ENCODE data around the gene LARP7.

Gene LARP7

DNA sequence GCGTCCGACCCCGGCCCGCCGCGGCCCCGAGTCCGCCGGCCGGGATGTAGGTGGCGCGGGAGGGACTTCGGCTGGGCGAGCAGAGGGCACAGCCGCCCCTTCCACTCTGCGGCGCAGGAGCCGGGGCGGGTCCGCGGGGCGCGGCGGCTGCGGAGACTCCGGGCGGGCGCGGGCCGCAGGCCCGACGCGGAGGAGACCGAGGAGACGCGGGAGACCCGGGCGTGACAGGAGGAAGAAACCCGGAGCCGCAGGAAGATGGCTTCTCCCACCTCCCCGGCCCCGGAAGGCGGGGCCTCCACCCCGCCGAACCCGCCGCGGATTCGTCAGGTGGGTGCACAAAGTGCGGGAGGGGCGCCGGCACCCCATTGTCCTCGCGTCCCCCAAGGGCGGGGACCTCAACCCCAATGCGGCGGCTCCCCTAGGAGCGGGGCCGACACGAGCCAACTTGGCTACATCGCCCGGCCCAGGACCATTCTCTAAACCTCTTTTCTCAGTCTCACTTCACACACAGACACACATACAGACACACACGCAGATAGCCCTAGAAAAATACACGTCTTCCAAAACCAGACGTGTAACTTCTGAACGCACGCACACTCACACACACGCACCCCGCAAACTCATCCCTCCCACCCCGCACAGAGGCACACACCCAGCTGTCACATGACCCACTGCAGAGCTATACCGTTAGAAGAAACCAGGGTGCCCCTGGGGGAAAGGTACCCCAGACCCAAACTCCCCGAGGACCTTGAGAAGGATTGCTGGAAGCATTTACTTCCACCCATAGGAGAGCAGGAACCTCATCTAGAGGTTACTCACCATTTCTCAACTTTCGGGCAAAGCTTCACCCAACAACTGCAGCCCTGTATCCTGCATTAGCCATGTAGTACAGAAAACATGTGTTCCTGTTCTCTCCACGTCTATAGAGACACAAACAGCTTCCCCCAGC is 69.2 kb downstream of the LARP7 start (continued):
- TF ChIP-seq, protein P1, sequence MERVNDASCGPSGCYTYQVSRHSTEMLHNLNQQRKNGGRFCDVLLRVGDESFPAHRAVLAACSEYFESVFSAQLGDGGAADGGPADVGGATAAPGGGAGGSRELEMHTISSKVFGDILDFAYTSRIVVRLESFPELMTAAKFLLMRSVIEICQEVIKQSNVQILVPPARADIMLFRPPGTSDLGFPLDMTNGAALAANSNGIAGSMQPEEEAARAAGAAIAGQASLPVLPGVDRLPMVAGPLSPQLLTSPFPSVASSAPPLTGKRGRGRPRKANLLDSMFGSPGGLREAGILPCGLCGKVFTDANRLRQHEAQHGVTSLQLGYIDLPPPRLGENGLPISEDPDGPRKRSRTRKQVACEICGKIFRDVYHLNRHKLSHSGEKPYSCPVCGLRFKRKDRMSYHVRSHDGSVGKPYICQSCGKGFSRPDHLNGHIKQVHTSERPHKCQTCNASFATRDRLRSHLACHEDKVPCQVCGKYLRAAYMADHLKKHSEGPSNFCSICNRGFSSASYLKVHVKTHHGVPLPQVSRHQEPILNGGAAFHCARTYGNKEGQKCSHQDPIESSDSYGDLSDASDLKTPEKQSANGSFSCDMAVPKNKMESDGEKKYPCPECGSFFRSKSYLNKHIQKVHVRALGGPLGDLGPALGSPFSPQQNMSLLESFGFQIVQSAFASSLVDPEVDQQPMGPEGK (tag by site-specific recombination; IDR thresholded peaks at IDR 0.05), result peak; percentile 92
- TF ChIP-seq KLF8 (tag by site-specific recombination; IDR thresholded peaks at IDR 0.05), result peak; percentile 79
- TF ChIP-seq EGR2 (tag by site-specific recombination; IDR thresholded peaks at IDR 0.05; ENCODE audit: low read depth), result 0 out of 2 replicates have a peak, but pooled peaks have one; percentile 23
- TF ChIP-seq KLF1 (tag by site-specific recombination; IDR thresholded peaks at IDR 0.05), result peak; percentile 64
- peak; percentile 23; the same call in 1 of the 2 replicates for TF ChIP-seq ZIC2 (tag by site-specific recombination; IDR thresholded peaks at IDR 0.05)

DNA sequence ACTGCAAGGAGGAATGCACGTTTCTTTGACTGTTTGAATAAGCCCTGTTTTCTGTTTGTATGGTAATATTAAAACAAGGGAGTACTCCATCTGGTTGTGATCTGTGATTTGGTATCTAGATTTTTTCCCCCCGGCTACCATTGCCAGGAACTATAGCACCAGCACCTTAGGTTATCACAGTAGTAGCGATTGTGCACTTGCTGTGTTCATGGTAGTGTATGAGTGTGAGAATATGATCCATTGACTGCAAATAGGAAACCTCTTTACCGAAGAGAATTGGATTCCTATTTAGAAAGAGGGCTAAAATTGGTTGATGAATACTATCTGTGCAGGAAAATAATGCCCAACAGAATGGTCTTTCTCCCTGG is 69.9 kb downstream of the LARP7 start:
- TF ChIP-seq, protein P2, sequence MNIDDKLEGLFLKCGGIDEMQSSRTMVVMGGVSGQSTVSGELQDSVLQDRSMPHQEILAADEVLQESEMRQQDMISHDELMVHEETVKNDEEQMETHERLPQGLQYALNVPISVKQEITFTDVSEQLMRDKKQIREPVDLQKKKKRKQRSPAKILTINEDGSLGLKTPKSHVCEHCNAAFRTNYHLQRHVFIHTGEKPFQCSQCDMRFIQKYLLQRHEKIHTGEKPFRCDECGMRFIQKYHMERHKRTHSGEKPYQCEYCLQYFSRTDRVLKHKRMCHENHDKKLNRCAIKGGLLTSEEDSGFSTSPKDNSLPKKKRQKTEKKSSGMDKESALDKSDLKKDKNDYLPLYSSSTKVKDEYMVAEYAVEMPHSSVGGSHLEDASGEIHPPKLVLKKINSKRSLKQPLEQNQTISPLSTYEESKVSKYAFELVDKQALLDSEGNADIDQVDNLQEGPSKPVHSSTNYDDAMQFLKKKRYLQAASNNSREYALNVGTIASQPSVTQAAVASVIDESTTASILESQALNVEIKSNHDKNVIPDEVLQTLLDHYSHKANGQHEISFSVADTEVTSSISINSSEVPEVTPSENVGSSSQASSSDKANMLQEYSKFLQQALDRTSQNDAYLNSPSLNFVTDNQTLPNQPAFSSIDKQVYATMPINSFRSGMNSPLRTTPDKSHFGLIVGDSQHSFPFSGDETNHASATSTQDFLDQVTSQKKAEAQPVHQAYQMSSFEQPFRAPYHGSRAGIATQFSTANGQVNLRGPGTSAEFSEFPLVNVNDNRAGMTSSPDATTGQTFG (tag by site-specific recombination; IDR thresholded peaks at IDR 0.05; ENCODE audit: borderline replicate concordance), result no peak
- TF ChIP-seq KLF16 (tag by site-specific recombination; IDR thresholded peaks at IDR 0.05) (no peak), ZNF292 (tag by site-specific recombination; IDR thresholded peaks at IDR 0.05; ENCODE audit: borderline replicate concordance, low read depth) (no peak)
- CTCF ChIA-PET, result interaction anchor here (1.2 kb wide), 1 partner anchor 58 kb away, joined by 3 read pairs; no protein-coding TSS in a partner anchor
- H3K9me3 ChIP-seq (ENCODE audit: control insufficient read depth, insufficient read depth, low read depth, low read length), result no peaks in the 10 kb centered on the region
- no peaks in the 10 kb centered on the region for H3K4me1 ChIP-seq (ENCODE audit: control insufficient read depth, insufficient read depth, low read length)
- H3K36me3 ChIP-seq (ENCODE audit: control insufficient read depth in 2 of 2, insufficient read depth in 1 of 2, low read length in 2 of 2), result no peaks in the 10 kb centered on the region
- POLR2A ChIA-PET, result interaction anchor here (0.6 kb wide), 1 partner anchor 69 kb away, joined by 3 read pairs; the partner anchor contains the start of gene LARP7
- peak overlapping the region; percentile 58 for H3K4me3 ChIP-seq (ENCODE audit: low read depth, low read length)
- no peak overlapping the region for H3K27ac ChIP-seq (ENCODE audit: extremely low read depth, low read depth, low read length)

Data from HEK293 (cell line).